HepG2 (cell line): ENCODE data around the gene WWC1. TPM values are rescaled to one million over a fixed set of nuclear protein-coding genes. Genes with fewer than 3 reads are reported as not detected.

Experiments used
- ELF1 ChIP-seq: sonication (generic); formaldehyde crosslinking; IDR thresholded peaks from 2 replicates; pipeline ENCODE4 v1.4.0; 2020; ENCODE audit warnings: missing genetic modification reagents
- FOXK1 ChIP-seq: sonication (generic); formaldehyde crosslinking; IDR thresholded peaks from 2 replicates; pipeline ENCODE4 v1.4.0; 2020; ENCODE audit warnings: low read depth, missing genetic modification reagents, borderline replicate concordance
- NFATC3 ChIP-seq: sonication (generic); formaldehyde crosslinking; IDR thresholded peaks from 2 replicates; pipeline ENCODE4 v1.5.1; 2020; ENCODE audit warnings: mild to moderate bottlenecking, missing genetic modification reagents
- POLR2G ChIP-seq: fragments of 200-400 bp; formaldehyde crosslinking; IDR thresholded peaks from 2 replicates; pipeline ENCODE4 v1.6.1; 2018; ENCODE audit warnings: mild to moderate bottlenecking, low read depth, low read length, moderate library complexity
- RXRB ChIP-seq: IDR thresholded peaks from 2 replicates; pipeline ENCODE4 v1.6.1; 2016; ENCODE audit warnings: borderline replicate concordance, missing genetic modification reagents, missing compliant biosample characterization
- SETDB1 ChIP-seq: sonication (generic); formaldehyde crosslinking; IDR thresholded peaks from 2 replicates; pipeline ENCODE4 v1.5.1; 2020; ENCODE audit warnings: missing genetic modification reagents, mild to moderate bottlenecking, borderline replicate concordance
- SMAD9 ChIP-seq: sonication (generic); formaldehyde crosslinking; IDR thresholded peaks from 2 replicates; pipeline ENCODE4 v1.5.1; 2020; ENCODE audit warnings: mild to moderate bottlenecking, missing genetic modification reagents
- TEAD3 ChIP-seq: optimal IDR thresholded peaks from 2 replicates; pipeline ENCODE3; 2016; ENCODE audit warnings: borderline replicate concordance
- ZFP82 ChIP-seq: sonication (generic); formaldehyde crosslinking; IDR thresholded peaks from 2 replicates; pipeline ENCODE4 v1.5.1; 2020; ENCODE audit warnings: mild to moderate bottlenecking, missing genetic modification reagents, borderline replicate concordance
- ZKSCAN8 ChIP-seq: IDR thresholded peaks from 2 replicates; pipeline ENCODE4 v1.6.1; 2016; ENCODE audit warnings: borderline replicate concordance, missing genetic modification reagents, missing compliant biosample characterization
- ZNF660 ChIP-seq: sonication (generic); formaldehyde crosslinking; IDR thresholded peaks from 2 replicates; pipeline ENCODE4 v1.5.1; 2020; ENCODE audit warnings: mild to moderate bottlenecking, low read depth, missing genetic modification reagents, borderline replicate concordance
- ZNF720 ChIP-seq: sonication (generic); formaldehyde crosslinking; IDR thresholded peaks from 2 replicates; pipeline ENCODE4 v1.4.0; 2020; ENCODE audit warnings: missing genetic modification reagents
- polyA plus RNA-seq, 8 experiments: library from polyadenylated mRNA; depleted of rRNA in 3 of 8; stranded (reverse) in 7 of 8; unstranded in 1 of 8; fragments of >200 nt; fragmentation: Illumina TruSeq in 4 of 8; extraction: Trizol in 4 of 8; gene quantifications; 2 replicates each; pipeline versions ENCODE4 v1.2.1 to v1.2.3, GENCODE V29; 2011 to 2016; ENCODE audit warnings: low read depth in 4 of 8, missing spikeins in 1 of 8, mixed read lengths in 1 of 8; ENCODE audit not compliant: insufficient read depth in 1 of 8
- total RNA-seq, 5 experiments: library from RNA; depleted of rRNA; stranded (reverse); fragments of >200 nt; fragmentation: Illumina TruSeq; extraction: Trizol; gene quantifications; 2 replicates each; pipeline ENCODE4 v1.2.3, GENCODE V29; 2016; ENCODE audit warnings: low read depth in 1 of 5
- TF ChIP-seq, protein P1 (sequence below): sonication (generic); formaldehyde crosslinking; IDR thresholded peaks from 2 replicates; pipeline ENCODE4 v1.4.0; 2020; ENCODE audit warnings: mild to moderate bottlenecking, missing genetic modification reagents
- TF ChIP-seq, protein P2 (sequence below): IDR thresholded peaks from 2 replicates; pipeline ENCODE4 v1.6.1; 2016; ENCODE audit warnings: mild to moderate bottlenecking, missing biosample characterization, missing genetic modification reagents
- TF ChIP-seq, protein P3 (sequence below): sonication (generic); formaldehyde crosslinking; IDR thresholded peaks from 2 replicates; pipeline ENCODE4 v1.5.0; 2020; ENCODE audit warnings: mild to moderate bottlenecking, low read depth, missing genetic modification reagents, borderline replicate concordance
- TF ChIP-seq, protein P4 (sequence below): sonication (generic); formaldehyde crosslinking; IDR thresholded peaks from 2 replicates; pipeline ENCODE4 v1.4.0; 2020; ENCODE audit warnings: missing genetic modification reagents
- TF ChIP-seq, protein P5 (sequence below): sonication (generic); formaldehyde crosslinking; IDR thresholded peaks from 2 replicates; pipeline ENCODE4 v1.4.0; 2020; ENCODE audit warnings: missing genetic modification reagents, borderline replicate concordance

WWC1 gene
- total and polyA plus RNA-seq, 2 of the 13 experiments (the other 11 are each of a cell fraction or from before 2014, with no cell fraction given), result 8.3 to 17.9 TPM

DNA sequence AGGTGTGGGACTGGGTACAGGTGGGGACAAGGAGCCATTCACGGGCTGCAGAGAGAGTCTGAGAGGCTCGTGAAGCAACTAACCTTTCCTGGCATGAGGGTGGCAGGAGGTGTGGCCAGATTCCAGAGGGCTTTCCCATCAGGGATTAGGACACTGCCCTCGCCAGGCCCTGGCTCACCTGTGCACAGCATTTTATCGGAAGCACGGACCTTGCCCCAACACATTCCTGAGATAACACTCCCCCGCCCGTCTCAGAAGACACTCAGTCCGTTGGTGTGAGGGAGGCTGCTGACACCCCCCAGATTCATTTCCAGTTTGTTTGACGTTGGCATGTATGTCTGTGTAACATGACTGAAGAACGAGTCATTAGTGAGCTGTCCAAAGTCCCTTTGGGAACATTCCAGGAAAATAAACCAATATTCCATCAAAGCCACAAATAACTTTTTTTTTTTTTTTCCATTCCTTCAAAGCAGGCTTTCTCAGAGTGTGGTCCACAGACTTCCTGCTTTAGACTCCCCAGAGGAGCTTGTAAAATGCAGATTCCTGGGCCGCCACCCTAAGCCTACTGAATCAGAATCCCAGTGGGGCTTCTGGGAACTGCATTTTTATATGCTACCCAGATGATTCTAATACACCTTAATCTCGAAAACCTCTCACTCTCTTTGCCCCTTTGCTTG lies 23.4 kb downstream of the WWC1 start (continued):
- TF ChIP-seq, protein P1, sequence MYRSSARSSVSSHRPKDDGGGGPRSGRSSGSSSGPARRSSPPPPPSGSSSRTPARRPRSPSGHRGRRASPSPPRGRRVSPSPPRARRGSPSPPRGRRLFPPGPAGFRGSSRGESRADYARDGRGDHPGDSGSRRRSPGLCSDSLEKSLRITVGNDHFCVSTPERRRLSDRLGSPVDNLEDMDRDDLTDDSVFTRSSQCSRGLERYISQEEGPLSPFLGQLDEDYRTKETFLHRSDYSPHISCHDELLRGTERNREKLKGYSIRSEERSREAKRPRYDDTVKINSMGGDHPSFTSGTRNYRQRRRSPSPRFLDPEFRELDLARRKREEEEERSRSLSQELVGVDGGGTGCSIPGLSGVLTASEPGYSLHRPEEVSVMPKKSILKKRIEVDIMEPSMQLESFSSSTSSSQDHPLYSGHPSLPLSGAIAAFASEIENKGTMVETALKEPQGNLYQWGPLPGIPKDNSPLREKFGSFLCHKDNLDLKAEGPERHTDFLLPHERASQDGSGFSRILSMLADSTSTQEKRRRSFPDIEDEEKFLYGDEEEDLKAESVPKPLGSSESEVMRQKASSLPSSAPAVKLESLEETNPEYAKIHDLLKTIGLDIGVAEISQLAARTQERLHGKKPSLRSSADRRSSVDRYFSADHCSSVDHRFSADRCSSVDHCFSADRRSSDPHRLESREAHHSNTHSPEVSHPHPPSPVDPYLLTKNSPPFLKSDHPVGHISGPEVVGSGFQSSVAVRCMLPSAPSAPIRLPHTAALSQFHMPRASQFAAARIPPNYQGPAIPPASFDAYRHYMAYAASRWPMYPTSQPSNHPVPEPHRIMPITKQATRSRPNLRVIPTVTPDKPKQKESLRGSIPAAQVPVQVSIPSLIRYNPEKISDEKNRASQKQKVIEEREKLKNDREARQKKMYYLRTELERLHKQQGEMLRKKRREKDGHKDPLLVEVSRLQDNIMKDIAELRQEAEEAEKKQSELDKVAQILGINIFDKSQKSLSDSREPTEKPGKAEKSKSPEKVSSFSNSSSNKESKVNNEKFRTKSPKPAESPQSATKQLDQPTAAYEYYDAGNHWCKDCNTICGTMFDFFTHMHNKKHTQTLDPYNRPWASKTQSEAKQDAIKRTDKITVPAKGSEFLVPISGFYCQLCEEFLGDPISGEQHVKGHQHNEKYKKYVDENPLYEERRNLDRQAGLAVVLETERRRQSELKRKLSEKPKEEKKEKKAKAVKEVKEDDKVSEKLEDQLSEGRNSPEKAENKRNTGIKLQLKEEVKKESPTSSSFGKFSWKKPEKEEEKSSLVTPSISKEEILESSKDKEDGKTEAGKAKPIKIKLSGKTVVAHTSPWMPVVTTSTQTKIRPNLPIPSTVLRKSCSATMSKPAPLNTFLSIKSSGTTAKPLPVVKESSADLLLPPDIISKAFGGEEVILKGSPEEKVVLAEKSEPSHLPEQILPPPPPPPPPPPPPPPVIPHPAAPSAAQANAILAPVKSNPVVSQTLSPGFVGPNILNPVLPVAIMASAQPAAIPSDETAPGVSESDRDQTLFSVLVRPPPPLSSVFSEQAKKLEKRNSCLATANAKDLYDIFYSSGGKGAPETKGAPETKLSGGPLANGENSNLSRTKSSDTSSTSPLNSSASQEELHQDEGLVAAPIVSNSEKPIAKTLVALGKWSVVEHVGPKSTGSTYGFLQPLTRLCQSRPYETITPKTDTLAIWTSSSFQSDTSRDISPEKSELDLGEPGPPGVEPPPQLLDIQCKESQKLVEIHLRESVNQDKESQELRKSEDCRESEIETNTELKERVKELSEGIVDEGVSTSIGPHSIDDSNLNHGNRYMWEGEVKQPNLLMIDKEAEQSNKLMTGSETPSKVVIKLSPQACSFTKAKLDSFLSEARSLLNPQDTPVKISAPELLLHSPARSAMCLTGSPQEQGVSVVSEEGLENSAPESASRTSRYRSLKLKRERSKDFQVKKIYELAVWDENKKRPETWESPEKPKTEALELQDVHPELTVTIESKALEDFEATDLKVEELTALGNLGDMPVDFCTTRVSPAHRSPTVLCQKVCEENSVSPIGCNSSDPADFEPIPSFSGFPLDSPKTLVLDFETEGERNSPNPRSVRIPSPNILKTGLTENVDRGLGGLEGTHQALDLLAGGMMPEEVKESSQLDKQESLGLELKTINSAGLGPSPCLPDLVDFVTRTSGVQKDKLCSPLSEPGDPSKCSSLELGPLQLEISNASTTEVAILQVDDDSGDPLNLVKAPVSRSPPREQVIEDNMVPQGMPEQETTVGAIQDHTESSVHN (CRISPR knock-in tag), result 0 out of 2 replicates have a peak, but pooled peaks have one; percentile 22
- TF ChIP-seq, protein P2, sequence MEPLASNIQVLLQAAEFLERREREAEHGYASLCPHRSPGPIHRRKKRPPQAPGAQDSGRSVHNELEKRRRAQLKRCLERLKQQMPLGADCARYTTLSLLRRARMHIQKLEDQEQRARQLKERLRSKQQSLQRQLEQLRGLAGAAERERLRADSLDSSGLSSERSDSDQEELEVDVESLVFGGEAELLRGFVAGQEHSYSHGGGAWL (CRISPR knock-in tag), result peak; percentile 53; the same call in 1 of the 2 replicates
- no peak for TF ChIP-seq NFATC3 (CRISPR knock-in tag)
- no peak; the same call in 1 of the 2 replicates for TF ChIP-seq FOXK1 (CRISPR knock-in tag)
- TF ChIP-seq SETDB1 (CRISPR knock-in tag), result no peak
- TF ChIP-seq POLR2G, result no peak
- TF ChIP-seq, protein P3, sequence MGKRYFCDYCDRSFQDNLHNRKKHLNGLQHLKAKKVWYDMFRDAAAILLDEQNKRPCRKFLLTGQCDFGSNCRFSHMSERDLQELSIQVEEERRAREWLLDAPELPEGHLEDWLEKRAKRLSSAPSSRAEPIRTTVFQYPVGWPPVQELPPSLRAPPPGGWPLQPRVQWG (CRISPR knock-in tag), result no peak
- TF ChIP-seq ZKSCAN8, result 0 out of 2 replicates have a peak, but pooled peaks have one; percentile 80
- peak; percentile 66 for TF ChIP-seq RXRB
- TF ChIP-seq TEAD3 (CRISPR knock-in tag), result peak; percentile 98
- TF ChIP-seq SMAD9 (CRISPR knock-in tag), result no peak
- peak; percentile 64; the same call in 1 of the 2 replicates for TF ChIP-seq ELF1 (CRISPR knock-in tag)
- TF ChIP-seq ZNF660, result no peak
- TF ChIP-seq, protein P4, sequence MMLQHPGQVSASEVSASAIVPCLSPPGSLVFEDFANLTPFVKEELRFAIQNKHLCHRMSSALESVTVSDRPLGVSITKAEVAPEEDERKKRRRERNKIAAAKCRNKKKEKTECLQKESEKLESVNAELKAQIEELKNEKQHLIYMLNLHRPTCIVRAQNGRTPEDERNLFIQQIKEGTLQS (CRISPR knock-in tag), result peak; percentile 60
- TF ChIP-seq ZNF720 (CRISPR knock-in tag), result no peak
- TF ChIP-seq, protein P5, sequence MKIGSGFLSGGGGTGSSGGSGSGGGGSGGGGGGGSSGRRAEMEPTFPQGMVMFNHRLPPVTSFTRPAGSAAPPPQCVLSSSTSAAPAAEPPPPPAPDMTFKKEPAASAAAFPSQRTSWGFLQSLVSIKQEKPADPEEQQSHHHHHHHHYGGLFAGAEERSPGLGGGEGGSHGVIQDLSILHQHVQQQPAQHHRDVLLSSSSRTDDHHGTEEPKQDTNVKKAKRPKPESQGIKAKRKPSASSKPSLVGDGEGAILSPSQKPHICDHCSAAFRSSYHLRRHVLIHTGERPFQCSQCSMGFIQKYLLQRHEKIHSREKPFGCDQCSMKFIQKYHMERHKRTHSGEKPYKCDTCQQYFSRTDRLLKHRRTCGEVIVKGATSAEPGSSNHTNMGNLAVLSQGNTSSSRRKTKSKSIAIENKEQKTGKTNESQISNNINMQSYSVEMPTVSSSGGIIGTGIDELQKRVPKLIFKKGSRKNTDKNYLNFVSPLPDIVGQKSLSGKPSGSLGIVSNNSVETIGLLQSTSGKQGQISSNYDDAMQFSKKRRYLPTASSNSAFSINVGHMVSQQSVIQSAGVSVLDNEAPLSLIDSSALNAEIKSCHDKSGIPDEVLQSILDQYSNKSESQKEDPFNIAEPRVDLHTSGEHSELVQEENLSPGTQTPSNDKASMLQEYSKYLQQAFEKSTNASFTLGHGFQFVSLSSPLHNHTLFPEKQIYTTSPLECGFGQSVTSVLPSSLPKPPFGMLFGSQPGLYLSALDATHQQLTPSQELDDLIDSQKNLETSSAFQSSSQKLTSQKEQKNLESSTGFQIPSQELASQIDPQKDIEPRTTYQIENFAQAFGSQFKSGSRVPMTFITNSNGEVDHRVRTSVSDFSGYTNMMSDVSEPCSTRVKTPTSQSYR (CRISPR knock-in tag), result 0 out of 2 replicates have a peak, but pooled peaks have one; percentile 9
- no peak for TF ChIP-seq ZFP82
